OCI-LY3 (cell line): ENCODE data around the gene KCNA1.

Source experiments
- H2AFZ ChIP-seq: fragments of 200-600, 300-600 bp; shearing (Covaris generic); 2 replicates; pipeline ENCODE4 v1.6.0; 2014; ENCODE audit warnings: antibody characterized with exemption, low read depth, low read length
- H3K27ac ChIP-seq: fragments of 200-600, 300-600 bp; sonication (generic); 2 replicates; pipeline ENCODE4 v1.5.1; 2014; ENCODE audit warnings: mild to moderate bottlenecking, low read length, moderate library complexity, mixed read lengths
- H3K27me3 ChIP-seq: fragments of 200-600, 300-600 bp; sonication (generic); 2 replicates; pipeline ENCODE4 v1.6.1; 2014; ENCODE audit warnings: low read depth, low read length, mixed read lengths
- H3K36me3 ChIP-seq: fragments of 200-600, 300-600 bp; sonication (generic); replicated peaks from 2 replicates; pipeline ENCODE3; 2014; ENCODE audit warnings: low read depth, low read length, mixed read lengths
- H3K4me1 ChIP-seq: fragments of 300-600, 200-600 bp; sonication (generic); 2 replicates; pipeline ENCODE4 v1.6.1; 2014; ENCODE audit warnings: low read length, mixed read lengths
- H3K4me2 ChIP-seq: fragments of 200-600, 300-600 bp; sonication (generic); 2 replicates; pipeline ENCODE4 v1.6.1; 2014; ENCODE audit warnings: low read length, mixed read lengths
- H3K4me3 ChIP-seq: fragments of 300-600, 200-600 bp; sonication (generic); 2 replicates; pipeline ENCODE4 v1.5.1; 2014; ENCODE audit warnings: antibody characterized with exemption, mild to moderate bottlenecking, low read length, moderate library complexity
- H3K79me2 ChIP-seq: fragments of 300-600, 200-600 bp; shearing (Covaris generic); 2 replicates; pipeline ENCODE4 v1.6.1; 2014; ENCODE audit warnings: mild to moderate bottlenecking, low read length, mixed read lengths
- H3K9ac ChIP-seq: fragments of 300-600, 200-600 bp; shearing (Covaris generic); 2 replicates; pipeline ENCODE4 v1.6.0; 2014; ENCODE audit warnings: mild to moderate bottlenecking, low read length, moderate library complexity
- H3K9me3 ChIP-seq: fragments of 200-600, 300-600 bp; shearing (Covaris generic); 2 replicates; pipeline ENCODE4 v1.6.1; 2014; ENCODE audit warnings: low read length, mixed read lengths; ENCODE audit not compliant: insufficient read depth
- H4K20me1 ChIP-seq: fragments of 200-600, 300-600 bp; sonication (generic); 2 replicates; pipeline ENCODE4 v1.6.1; 2016; ENCODE audit warnings: low read length, mixed read lengths; ENCODE audit not compliant: insufficient read depth
- EZH2phosphoT487 ChIP-seq: fragments of 200-600 bp; shearing (Covaris generic); IDR thresholded peaks from 2 replicates; pipeline ENCODE4 v1.6.1; 2018; ENCODE audit warnings: antibody characterized with exemption, mixed run types, low read depth
- TF ChIP-seq, protein P1 (sequence below): fragments of 200-600, 300-600 bp; sonication (generic); IDR thresholded peaks from 2 replicates; pipeline ENCODE4 v1.5.1; 2014; ENCODE audit warnings: antibody characterized with exemption, low read length, low read depth

KCNA1 gene

DNA sequence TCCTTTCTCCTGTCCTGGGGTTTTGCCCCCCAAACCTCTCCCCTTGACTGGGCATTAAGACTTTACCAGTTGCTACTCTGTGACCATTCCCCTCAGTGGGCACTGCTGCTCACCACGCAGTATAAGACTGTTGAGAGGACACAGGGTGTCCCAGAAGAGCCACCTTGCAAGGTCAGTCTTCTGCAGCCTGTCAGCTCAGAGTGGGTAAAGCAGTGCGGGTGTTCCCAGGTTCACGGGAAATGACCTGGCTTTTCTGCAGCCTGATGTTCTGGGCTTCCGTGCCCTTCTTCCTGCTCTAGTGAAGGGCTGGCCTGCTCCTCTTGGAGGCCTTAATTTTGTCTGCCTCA lies 34.2 kb downstream of the KCNA1 start:
- Histone ChIP-seq H3K4me3 (no peak overlapping the region), H3K9ac (no peak overlapping the region), H3K79me2 (no peaks in the 10 kb centered on the region), H3K9me3 (no peaks in the 10 kb centered on the region), H3K27ac (no peak overlapping the region), H3K27me3 (peaks cover 26% of the 10 kb centered on the region), H3K4me1 (no peaks in the 10 kb centered on the region), H4K20me1 (no peaks in the 10 kb centered on the region), H3K36me3 (no peaks in the 10 kb centered on the region), H2AFZ (no peak overlapping the region), H3K4me2 (no peak overlapping the region)
- TF ChIP-seq, protein P1, sequence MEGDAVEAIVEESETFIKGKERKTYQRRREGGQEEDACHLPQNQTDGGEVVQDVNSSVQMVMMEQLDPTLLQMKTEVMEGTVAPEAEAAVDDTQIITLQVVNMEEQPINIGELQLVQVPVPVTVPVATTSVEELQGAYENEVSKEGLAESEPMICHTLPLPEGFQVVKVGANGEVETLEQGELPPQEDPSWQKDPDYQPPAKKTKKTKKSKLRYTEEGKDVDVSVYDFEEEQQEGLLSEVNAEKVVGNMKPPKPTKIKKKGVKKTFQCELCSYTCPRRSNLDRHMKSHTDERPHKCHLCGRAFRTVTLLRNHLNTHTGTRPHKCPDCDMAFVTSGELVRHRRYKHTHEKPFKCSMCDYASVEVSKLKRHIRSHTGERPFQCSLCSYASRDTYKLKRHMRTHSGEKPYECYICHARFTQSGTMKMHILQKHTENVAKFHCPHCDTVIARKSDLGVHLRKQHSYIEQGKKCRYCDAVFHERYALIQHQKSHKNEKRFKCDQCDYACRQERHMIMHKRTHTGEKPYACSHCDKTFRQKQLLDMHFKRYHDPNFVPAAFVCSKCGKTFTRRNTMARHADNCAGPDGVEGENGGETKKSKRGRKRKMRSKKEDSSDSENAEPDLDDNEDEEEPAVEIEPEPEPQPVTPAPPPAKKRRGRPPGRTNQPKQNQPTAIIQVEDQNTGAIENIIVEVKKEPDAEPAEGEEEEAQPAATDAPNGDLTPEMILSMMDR = no peak
- TF ChIP-seq EZH2phosphoT487 = no peak

DNA sequence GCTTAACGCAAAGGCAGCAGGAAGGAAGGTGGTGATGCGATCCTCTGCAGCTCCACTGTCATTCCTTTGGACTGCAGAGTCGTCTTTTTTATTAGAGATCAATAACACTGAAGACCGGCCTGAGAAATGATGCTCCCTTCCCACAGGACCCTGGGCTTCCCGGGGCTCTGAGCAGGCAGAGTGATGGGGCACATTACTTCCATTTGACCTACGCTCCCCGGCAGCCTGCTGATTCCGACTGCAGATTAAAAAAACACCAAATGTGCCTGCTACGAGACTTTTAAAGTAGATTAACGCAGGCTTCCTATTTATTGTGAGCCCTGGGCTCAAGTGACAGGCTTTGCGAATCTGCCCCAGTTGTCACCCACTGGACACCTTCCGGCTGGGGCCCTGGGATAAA lies 37.5 kb downstream of the KCNA1 start:
- Histone ChIP-seq H3K79me2 (no peaks in the 10 kb centered on the region), H3K4me1 (no peaks in the 10 kb centered on the region), H3K9ac (no peak overlapping the region), H2AFZ (no peak overlapping the region), H3K4me3 (no peak overlapping the region), H3K4me2 (no peak overlapping the region), H3K9me3 (no peaks in the 10 kb centered on the region), H4K20me1 (no peaks in the 10 kb centered on the region), H3K27ac (no peak overlapping the region), H3K36me3 (no peaks in the 10 kb centered on the region), H3K27me3 (peaks cover 29% of the 10 kb centered on the region)
- TF ChIP-seq, protein P1 = no peak
- no peak for TF ChIP-seq EZH2phosphoT487

DNA sequence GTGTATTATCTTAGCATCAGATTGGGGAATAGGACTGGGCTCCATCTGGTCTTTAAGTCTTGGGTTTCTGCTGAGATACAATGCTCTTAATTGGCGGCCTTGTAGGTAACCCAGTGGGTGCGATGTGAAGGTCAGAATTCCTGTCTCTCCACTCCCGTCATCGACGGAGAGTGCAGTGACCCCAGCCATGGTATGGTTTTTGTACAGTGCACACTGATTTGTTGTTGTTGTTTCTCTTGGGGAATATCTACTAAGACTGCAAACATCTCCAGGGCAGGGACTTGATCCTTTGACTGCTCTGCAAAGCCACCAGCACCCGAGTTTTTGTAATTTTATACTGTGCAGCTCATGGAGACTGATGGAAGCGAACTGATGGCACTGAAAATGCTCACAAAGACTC lies 41.4 kb downstream of the KCNA1 start:
- no peaks in the 10 kb centered on the region for H3K79me2 ChIP-seq
- H4K20me1 ChIP-seq = no peaks in the 10 kb centered on the region
- H3K36me3 ChIP-seq = no peaks in the 10 kb centered on the region
- H3K4me2 ChIP-seq = no peak overlapping the region
- peaks cover 66% of the 10 kb centered on the region for H3K27me3 ChIP-seq
- H3K27ac ChIP-seq = no peak overlapping the region
- TF ChIP-seq EZH2phosphoT487 = no peak
- TF ChIP-seq, protein P1 = no peak
- no peak overlapping the region for H3K4me3 ChIP-seq
- no peak overlapping the region for H2AFZ ChIP-seq
- H3K9ac ChIP-seq = no peak overlapping the region
- H3K4me1 ChIP-seq = no peaks in the 10 kb centered on the region
- H3K9me3 ChIP-seq = no peaks in the 10 kb centered on the region

DNA sequence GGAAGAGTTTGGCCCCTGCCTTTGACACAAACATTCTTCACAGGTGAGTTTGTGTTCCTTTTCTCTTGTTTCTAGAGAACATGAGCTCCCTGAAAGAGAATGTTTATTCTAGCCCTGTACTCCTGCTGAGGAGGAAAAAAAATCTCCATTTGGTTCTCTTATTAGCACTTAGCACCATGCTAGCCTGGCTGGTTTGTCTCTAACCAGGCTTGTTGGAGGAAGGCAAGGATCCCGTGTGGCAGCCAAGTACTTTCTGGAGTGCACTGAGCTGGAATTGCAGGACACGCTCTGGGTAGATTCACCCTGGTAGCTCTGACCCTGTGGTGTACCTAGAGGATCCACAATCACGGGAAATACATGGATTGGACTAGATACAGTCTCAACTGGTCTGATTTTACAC lies 41.9 kb downstream of the KCNA1 start:
- H3K4me3 ChIP-seq = no peak overlapping the region
- H3K27ac ChIP-seq = no peak overlapping the region
- no peak overlapping the region for H3K9ac ChIP-seq
- H3K36me3 ChIP-seq = no peaks in the 10 kb centered on the region
- no peak overlapping the region for H3K4me2 ChIP-seq
- no peaks in the 10 kb centered on the region for H3K4me1 ChIP-seq
- TF ChIP-seq, protein P1 = no peak
- TF ChIP-seq EZH2phosphoT487 = no peak
- H4K20me1 ChIP-seq = no peaks in the 10 kb centered on the region
- H3K27me3 ChIP-seq = peaks cover 71% of the 10 kb centered on the region
- no peaks in the 10 kb centered on the region for H3K9me3 ChIP-seq
- H3K79me2 ChIP-seq = no peaks in the 10 kb centered on the region
- H2AFZ ChIP-seq = no peak overlapping the region
